Loucy (cell line): ENCODE measurements around the gene DAGLB.
"Not testable (repeated sequence)": the region's sequence is repeated elsewhere in the genome, so short reads cannot be mapped to it uniquely, and the experiment has no call there.

ENCODE experiments used
- H2AFZ ChIP-seq: fragments of 200-600 bp; sonication (generic); 2 replicates; pipeline ENCODE4 v1.6.0; 2016; ENCODE audit warnings: antibody characterized with exemption, mild to moderate bottlenecking, low read length, moderate library complexity
- H3F3A ChIP-seq: fragments of 200-600 bp; 2 replicates; pipeline ENCODE4 v1.6.0; 2016; ENCODE audit warnings: antibody characterized with exemption, low read depth, mild to moderate bottlenecking
- H3K27me3 ChIP-seq: fragments of 200-600 bp; sonication (generic); 2 replicates; pipeline ENCODE4 v1.6.1; 2014; ENCODE audit warnings: low read length, mild to moderate bottlenecking; ENCODE audit not compliant: insufficient read depth, poor library complexity, severe bottlenecking
- H3K36me3 ChIP-seq: fragments of 200-600 bp; sonication (generic); 2 replicates; pipeline ENCODE4 v1.6.1; 2016; ENCODE audit warnings: low read length; ENCODE audit not compliant: insufficient read depth
- H3K4me1 ChIP-seq: fragments of 200-600 bp; sonication (generic); 2 replicates; pipeline ENCODE4 v1.5.1; 2014; ENCODE audit warnings: low read length, mild to moderate bottlenecking; ENCODE audit not compliant: insufficient read depth, poor library complexity, severe bottlenecking
- H3K4me2 ChIP-seq: fragments of 200-600 bp; sonication (generic); 2 replicates; pipeline ENCODE4 v1.6.0; 2014; ENCODE audit warnings: antibody characterized with exemption, low read length, low read depth, mild to moderate bottlenecking; ENCODE audit not compliant: poor library complexity, severe bottlenecking
- H3K4me3 ChIP-seq: fragments of 200-600 bp; sonication (generic); 2 replicates; pipeline ENCODE4 v1.5.1; 2014; ENCODE audit warnings: low read length, mild to moderate bottlenecking, mixed read lengths; ENCODE audit not compliant: poor library complexity, severe bottlenecking
- H3K79me2 ChIP-seq: fragments of 200-600 bp; sonication (generic); 2 replicates; pipeline ENCODE4 v1.6.1; 2014; ENCODE audit warnings: low read length; ENCODE audit not compliant: insufficient read depth
- H3K9ac ChIP-seq: fragments of 200-600 bp; sonication (generic); 2 replicates; pipeline ENCODE4 v1.6.0; 2014; ENCODE audit warnings: mild to moderate bottlenecking, low read depth, low read length, moderate library complexity; ENCODE audit not compliant: poor library complexity, severe bottlenecking
- H3K9me2 ChIP-seq: fragments of 200-600 bp; sonication (generic); replicated peaks from 2 replicates; pipeline ENCODE4 v1.6.1; 2016; ENCODE audit warnings: low read depth, low read length, mixed read lengths
- H3K9me3 ChIP-seq: fragments of 200-600 bp; sonication (generic); 2 replicates; pipeline ENCODE4 v1.6.1; 2014; ENCODE audit warnings: mild to moderate bottlenecking, antibody characterized with exemption, low read length, low read depth; ENCODE audit not compliant: insufficient read depth
- H4K20me1 ChIP-seq: fragments of 200-600 bp; sonication (generic); 2 replicates; pipeline ENCODE4 v1.6.0; 2014; ENCODE audit warnings: antibody characterized with exemption, low read length, mild to moderate bottlenecking; ENCODE audit not compliant: insufficient read depth, poor library complexity, severe bottlenecking
- CTCF ChIP-seq: fragments of 200-600 bp; sonication (generic); conservative IDR thresholded peaks from 2 replicates; pipeline ENCODE4 v1.5.1; 2014; ENCODE audit warnings: mild to moderate bottlenecking, antibody characterized with exemption, low read length
- EZH2phosphoT487 ChIP-seq: fragments of 200-600 bp; IDR thresholded peaks from 2 replicates; pipeline ENCODE4 v1.6.1; 2018; ENCODE audit warnings: antibody characterized with exemption, mild to moderate bottlenecking, moderate library complexity, borderline replicate concordance

DAGLB gene

GRCh38 chr7:6402041-6402440 lies 45.7 kb downstream of the DAGLB start:
- Histone ChIP-seq H3K4me3 (no peak overlapping the region), H3K9me2 (no peaks in the 10 kb centered on the region), H3K9me3 (no peaks in the 10 kb centered on the region), H3F3A (no peaks in the 10 kb centered on the region), H3K9ac (no peak overlapping the region), H3K4me1 (no peaks in the 10 kb centered on the region), H3K36me3 (peaks cover 79% of the 10 kb centered on the region), H3K27me3 (no peaks in the 10 kb centered on the region), H3K4me2 (no peak overlapping the region), H3K79me2 (peaks cover 37% of the 10 kb centered on the region), H4K20me1 (peaks cover 36% of the 10 kb centered on the region), H2AFZ (no peak overlapping the region)
- TF ChIP-seq CTCF (no peak), EZH2phosphoT487 (no peak)

- no peak overlapping the region for H3K4me2 ChIP-seq
- no peaks in the 10 kb centered on the region for H3F3A ChIP-seq
- no peaks in the 10 kb centered on the region for H3K9me2 ChIP-seq
- H2AFZ ChIP-seq = no peak overlapping the region
- peaks cover 40% of the 10 kb centered on the region for H3K79me2 ChIP-seq
- H3K36me3 ChIP-seq = peaks cover 75% of the 10 kb centered on the region
- peaks cover 37% of the 10 kb centered on the region for H4K20me1 ChIP-seq
- H3K9me3 ChIP-seq = no peaks in the 10 kb centered on the region
- TF ChIP-seq EZH2phosphoT487 = no peak
- no peak for TF ChIP-seq CTCF
- no peaks in the 10 kb centered on the region for H3K27me3 ChIP-seq
- no peak overlapping the region for H3K4me3 ChIP-seq
- no peak overlapping the region for H3K9ac ChIP-seq
- no peaks in the 10 kb centered on the region for H3K4me1 ChIP-seq
Measured at GRCh38 chr7:6401536-6401935, 46.2 kb downstream of the DAGLB start.

- H3K27me3 ChIP-seq, H3K4me1 ChIP-seq, H3K9ac ChIP-seq, H3K9me3 ChIP-seq, H3K4me2 ChIP-seq, H3K9me2 ChIP-seq, H2AFZ ChIP-seq, H3F3A ChIP-seq, H3K4me3 ChIP-seq: not testable (repeated sequence)
- Histone ChIP-seq H4K20me1 (peaks cover 48% of the 10 kb centered on the region), H3K79me2 (peaks cover 51% of the 10 kb centered on the region), H3K36me3 (peaks cover 75% of the 10 kb centered on the region)
Measured at GRCh38 chr7:6400243-6401105, 47.3 kb downstream of the DAGLB start.

GRCh38 chr7:6399351-6399750 lies 48.4 kb downstream of the DAGLB start:
- Histone ChIP-seq H3K4me3 (no peak overlapping the region), H2AFZ (no peak overlapping the region), H3K4me2 (no peak overlapping the region), H3K9me3 (no peaks in the 10 kb centered on the region), H3K79me2 (peaks cover 62% of the 10 kb centered on the region), H4K20me1 (peaks cover 55% of the 10 kb centered on the region), H3K9ac (no peak overlapping the region), H3F3A (no peaks in the 10 kb centered on the region), H3K9me2 (no peaks in the 10 kb centered on the region), H3K4me1 (no peaks in the 10 kb centered on the region), H3K27me3 (no peaks in the 10 kb centered on the region), H3K36me3 (peaks cover 71% of the 10 kb centered on the region)
- TF ChIP-seq CTCF = no peak
- TF ChIP-seq EZH2phosphoT487 = no peak
